ENCODE data around the gene ZNF132. TPM values are rescaled to one million over a fixed set of nuclear protein-coding genes. Genes with fewer than 3 reads are reported as not detected.

Gene ZNF132
- total RNA-seq, 1 experiment from 2014 or later: not detected

GRCh38 chr19:58456111-58456510 is 16.2 kb upstream of the ZNF132 start:
- intact Hi-C loops (cut with micrococcal nuclease): no loop called here
- Histone ChIP-seq H4K20me1 (ENCODE audit: insufficient read depth) (no peaks in the 10 kb centered on the region), H3K27ac (ENCODE audit: low read depth, low read length) (no peak overlapping the region), H3K9me2 (ENCODE audit: insufficient read depth) (no peaks in the 10 kb centered on the region), H3K4me2 (ENCODE audit: low read length) (no peak overlapping the region), H3K27me3 (ENCODE audit: insufficient read depth, low read length) (no peaks in the 10 kb centered on the region), H3K9ac (ENCODE audit: low read length) (no peak overlapping the region), H3K9me3 (ENCODE audit: control insufficient read depth in 1 of 2, insufficient read depth in 1 of 2, low read depth in 1 of 2, low read length in 2 of 2) (no peaks in the 10 kb centered on the region), H2AFZ (ENCODE audit: low read depth, low read length, poor library complexity, severe bottlenecking) (no peak overlapping the region), H3K4me1 (ENCODE audit: control insufficient read depth in 1 of 2, insufficient read depth in 2 of 2, low read length in 2 of 2) (peaks cover 0 to 14% of the 10 kb centered on the region in 2 experiments; a peak in 2 of 4 replicates), H3K79me2 (ENCODE audit: insufficient read depth, low read length) (no peaks in the 10 kb centered on the region), H3K4me3 (replicated peaks in 1 of 2; ENCODE audit: low read depth in 1 of 2, low read length in 2 of 2) (no peak overlapping the region), H3K36me3 (ENCODE audit: control insufficient read depth in 1 of 2, insufficient read depth in 2 of 2, low read length in 2 of 2) (peaks cover 0 to 4% of the 10 kb centered on the region in 2 experiments; a peak in 2 of 4 replicates)
- no TSS peak for BruUV-seq (replicated peaks)
- ATAC-seq: no peak
- ChIA-PET RAD21 (ENCODE audit: low non-redundant PET in 1 of 2, low total read pairs in 2 of 2, uncharacterized antibody in 2 of 2, unreplicated experiment in 2 of 2) (no interaction called here), POLR2A (no interaction called here), CTCF (no interaction called here)
- TF ChIP-seq YY1 (IDR thresholded peaks at IDR 0.05; ENCODE audit: extremely low read depth, insufficient replicate concordance, low read depth, low read length) (no peak), REST (IDR thresholded peaks at IDR 0.05; ENCODE audit: low read depth) (no peak), POLR2AphosphoS5 (IDR thresholded peaks at IDR 0.05; ENCODE audit: low read depth, low read length) (no peak), CTCF (IDR thresholded peaks at IDR 0.05 in 2 of 3, conservative IDR thresholded peaks at IDR 0.05 in 1 of 3; ENCODE audit: borderline replicate concordance in 1 of 3, insufficient read depth in 1 of 3, low read depth in 2 of 3, low read length in 2 of 3) (no peak), RAD21 (IDR thresholded peaks at IDR 0.05; ENCODE audit: low read depth) (no peak), ELF1 (IDR thresholded peaks at IDR 0.05; ENCODE audit: borderline replicate concordance, low read depth) (no peak), CEBPB (IDR thresholded peaks at IDR 0.05; ENCODE audit: low read depth) (no peak), CBX3 (IDR thresholded peaks at IDR 0.05; ENCODE audit: low read depth) (no peak), JUND (IDR thresholded peaks at IDR 0.05) (no peak), ZFX (IDR thresholded peaks at IDR 0.05) (no peak), SP1 (IDR thresholded peaks at IDR 0.05; ENCODE audit: low read depth) (no peak), EZH2phosphoT487 (IDR thresholded peaks at IDR 0.05; ENCODE audit: borderline replicate concordance) (no peak), SRF (IDR thresholded peaks at IDR 0.05; ENCODE audit: low read depth) (no peak)
- TF ChIP-seq, protein P1, sequence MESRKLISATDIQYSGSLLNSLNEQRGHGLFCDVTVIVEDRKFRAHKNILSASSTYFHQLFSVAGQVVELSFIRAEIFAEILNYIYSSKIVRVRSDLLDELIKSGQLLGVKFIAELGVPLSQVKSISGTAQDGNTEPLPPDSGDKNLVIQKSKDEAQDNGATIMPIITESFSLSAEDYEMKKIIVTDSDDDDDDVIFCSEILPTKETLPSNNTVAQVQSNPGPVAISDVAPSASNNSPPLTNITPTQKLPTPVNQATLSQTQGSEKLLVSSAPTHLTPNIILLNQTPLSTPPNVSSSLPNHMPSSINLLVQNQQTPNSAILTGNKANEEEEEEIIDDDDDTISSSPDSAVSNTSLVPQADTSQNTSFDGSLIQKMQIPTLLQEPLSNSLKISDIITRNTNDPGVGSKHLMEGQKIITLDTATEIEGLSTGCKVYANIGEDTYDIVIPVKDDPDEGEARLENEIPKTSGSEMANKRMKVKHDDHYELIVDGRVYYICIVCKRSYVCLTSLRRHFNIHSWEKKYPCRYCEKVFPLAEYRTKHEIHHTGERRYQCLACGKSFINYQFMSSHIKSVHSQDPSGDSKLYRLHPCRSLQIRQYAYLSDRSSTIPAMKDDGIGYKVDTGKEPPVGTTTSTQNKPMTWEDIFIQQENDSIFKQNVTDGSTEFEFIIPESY (IDR thresholded peaks at IDR 0.05; ENCODE audit: extremely low read depth, insufficient replicate concordance, low read length): no peak
- TF ChIP-seq, protein P2, sequence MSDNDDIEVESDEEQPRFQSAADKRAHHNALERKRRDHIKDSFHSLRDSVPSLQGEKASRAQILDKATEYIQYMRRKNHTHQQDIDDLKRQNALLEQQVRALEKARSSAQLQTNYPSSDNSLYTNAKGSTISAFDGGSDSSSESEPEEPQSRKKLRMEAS (IDR thresholded peaks at IDR 0.05): no peak
- TF ChIP-seq, protein P3, sequence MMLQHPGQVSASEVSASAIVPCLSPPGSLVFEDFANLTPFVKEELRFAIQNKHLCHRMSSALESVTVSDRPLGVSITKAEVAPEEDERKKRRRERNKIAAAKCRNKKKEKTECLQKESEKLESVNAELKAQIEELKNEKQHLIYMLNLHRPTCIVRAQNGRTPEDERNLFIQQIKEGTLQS (IDR thresholded peaks at IDR 0.05): no peak
- DNase-seq (ENCODE audit: low read depth, low spot score): no peak

Measured in HCT116 (cell line).